Testis (tissue), 3 donors: ENCODE results near the gene CARMIL3. TPM values are rescaled to one million over a fixed set of nuclear protein-coding genes. Genes with fewer than 3 reads are reported as not detected.

Source experiments
- DNase-seq: peaks from one replicate; pipeline ENCODE4 v3.0.0-alpha.2; 2019
- H3K27ac ChIP-seq, 2 donors: fragments of 200-600 bp; sonication (generic); one replicate each; pipeline ENCODE4 v1.5.1; 2019
- H3K27me3 ChIP-seq: fragments of 200-600 bp; sonication (generic); one replicate; pipeline ENCODE4 v1.5.1; 2019
- H3K36me3 ChIP-seq: fragments of 200-600 bp; sonication (generic); one replicate; pipeline ENCODE4 v1.5.1; 2017; ENCODE audit warnings: low read depth; ENCODE audit errors: missing control alignments
- H3K4me1 ChIP-seq: fragments of 200-600 bp; sonication (generic); one replicate; pipeline ENCODE4 v1.5.1; 2019
- H3K4me3 ChIP-seq, 2 donors: fragments of 200-600 bp; sonication (generic); one replicate each; pipeline ENCODE4 v1.5.1; 2017 to 2019
- H3K9me3 ChIP-seq: fragments of 200-600 bp; sonication (generic); one replicate; pipeline ENCODE4 v1.5.1; 2017
- POLR2A ChIP-seq: fragments of 450-650 bp; IDR thresholded peaks from one replicate; pipeline ENCODE4 v1.6.1; 2017; ENCODE audit warnings: antibody characterized with exemption, mild to moderate bottlenecking, moderate library complexity
- WGBS, 2 donors: methylation state at CpG; one replicate each; pipeline ENCODE4 v1.1.5; 2018; 5-methylcytosine and 5-hydroxymethylcytosine counted together
- intact Hi-C: fragments of 100-400 bp; cut with DNase I; formaldehyde crosslinking; loops from one replicate; pipeline ENCODE4 v1.15.1; 2023; ENCODE audit warnings: low total_unique reads
- polyA plus RNA-seq: library from polyadenylated mRNA; stranded (reverse); fragments of 350-450 nt; fragmentation: Illumina TruSeq; extraction: RNeasy Lipid Tissue Mini Kit (QIAGEN cat#74804); gene quantifications from one replicate; pipeline ENCODE4 v1.2.3, GENCODE V29; 2014; ENCODE audit warnings: low read depth, low replicate concordance; ENCODE audit not compliant: insufficient read depth
- total RNA-seq, 2 donors: library from RNA; depleted of rRNA; stranded (reverse); fragments of >200 nt; gene quantifications; one replicate each; pipeline ENCODE4 v1.2.3, GENCODE V29; 2016
- TF ChIP-seq, protein P1 (sequence below), 3 experiments: fragments of 450-650 bp in 2 of 3; fragments of 200-600 bp in 1 of 3; sonication (generic) in 1 of 3; IDR thresholded peaks; one replicate each; pipeline ENCODE4 v1.5.1; 2016 to 2019; ENCODE audit warnings: antibody characterized with exemption in 3 of 3, mild to moderate bottlenecking in 2 of 3, moderate library complexity in 1 of 3

Gene CARMIL3
- total and polyA plus RNA-seq, 3 donors from 2014 or later: 6.8 to 8.6 (median 7.7) TPM

DNA sequence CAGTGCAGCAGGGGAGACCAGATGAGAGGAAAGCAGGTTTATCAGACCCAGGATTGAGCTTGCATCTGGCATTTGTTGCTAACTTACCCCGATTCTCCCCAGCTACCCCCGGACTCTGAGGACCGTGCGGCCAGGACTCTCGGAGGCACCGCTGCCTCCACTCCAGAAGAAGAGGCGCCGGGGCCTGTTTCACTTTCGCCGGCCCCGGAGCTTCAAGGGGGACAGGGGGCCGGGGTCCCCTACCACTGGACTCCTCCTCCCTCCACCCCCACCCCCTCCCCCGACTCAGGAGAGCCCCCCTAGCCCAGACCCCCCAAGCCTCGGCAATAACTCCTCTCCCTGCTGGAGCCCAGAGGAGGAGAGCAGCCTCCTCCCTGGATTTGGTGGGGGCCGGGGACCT lies 13.0 kb downstream of the CARMIL3 start:
- Histone ChIP-seq H3K27ac (no peak overlapping the region), H3K36me3 (no peaks in the 10 kb centered on the region), H3K27me3 (no peaks in the 10 kb centered on the region), H3K9me3 (no peaks in the 10 kb centered on the region), H3K4me1 (no peaks in the 10 kb centered on the region), H3K4me3 (no peak overlapping the region)
- intact Hi-C loops: no loop called here
- DNase-seq: no peak
- WGBS, 2 donors: 88 to 92% methylated on average over 12 to 15 of the region's 15 CpGs
- TF ChIP-seq, protein P1, sequence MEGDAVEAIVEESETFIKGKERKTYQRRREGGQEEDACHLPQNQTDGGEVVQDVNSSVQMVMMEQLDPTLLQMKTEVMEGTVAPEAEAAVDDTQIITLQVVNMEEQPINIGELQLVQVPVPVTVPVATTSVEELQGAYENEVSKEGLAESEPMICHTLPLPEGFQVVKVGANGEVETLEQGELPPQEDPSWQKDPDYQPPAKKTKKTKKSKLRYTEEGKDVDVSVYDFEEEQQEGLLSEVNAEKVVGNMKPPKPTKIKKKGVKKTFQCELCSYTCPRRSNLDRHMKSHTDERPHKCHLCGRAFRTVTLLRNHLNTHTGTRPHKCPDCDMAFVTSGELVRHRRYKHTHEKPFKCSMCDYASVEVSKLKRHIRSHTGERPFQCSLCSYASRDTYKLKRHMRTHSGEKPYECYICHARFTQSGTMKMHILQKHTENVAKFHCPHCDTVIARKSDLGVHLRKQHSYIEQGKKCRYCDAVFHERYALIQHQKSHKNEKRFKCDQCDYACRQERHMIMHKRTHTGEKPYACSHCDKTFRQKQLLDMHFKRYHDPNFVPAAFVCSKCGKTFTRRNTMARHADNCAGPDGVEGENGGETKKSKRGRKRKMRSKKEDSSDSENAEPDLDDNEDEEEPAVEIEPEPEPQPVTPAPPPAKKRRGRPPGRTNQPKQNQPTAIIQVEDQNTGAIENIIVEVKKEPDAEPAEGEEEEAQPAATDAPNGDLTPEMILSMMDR (IDR thresholded peaks at IDR 0.05): no peak
- TF ChIP-seq POLR2A: no peak

DNA sequence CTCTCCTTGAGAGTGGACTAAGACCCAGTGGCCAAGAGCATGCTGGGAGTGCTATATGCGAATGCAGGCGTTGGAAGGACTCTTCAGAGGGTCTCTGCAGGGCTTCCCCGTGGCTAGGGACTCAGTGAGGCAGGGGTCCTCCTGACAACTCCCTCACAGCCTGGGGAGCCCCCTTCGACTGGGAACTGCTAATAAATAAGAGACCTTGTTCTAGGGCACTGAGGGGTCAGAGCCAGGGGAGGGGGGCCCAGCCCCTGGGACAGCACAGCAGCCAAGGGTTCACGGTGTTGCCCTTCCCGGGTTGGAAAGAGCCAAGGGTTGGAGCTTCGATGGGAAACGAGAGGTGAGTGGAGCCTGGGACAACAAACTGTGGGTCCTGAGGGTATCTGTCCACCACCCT lies 13.6 kb downstream of the CARMIL3 start:
- WGBS, 2 donors: 74 to 94% methylated on average over 4 to 8 of the region's 8 CpGs
- no peak overlapping the region for H3K27ac ChIP-seq
- no peaks in the 10 kb centered on the region for H3K36me3 ChIP-seq
- intact Hi-C loops: no loop called here
- TF ChIP-seq, protein P1 (IDR thresholded peaks at IDR 0.05): no peak
- TF ChIP-seq POLR2A: no peak
- no peaks in the 10 kb centered on the region for H3K4me1 ChIP-seq
- H3K9me3 ChIP-seq: no peaks in the 10 kb centered on the region
- no peaks in the 10 kb centered on the region for H3K27me3 ChIP-seq
- DNase-seq: no peak
- no peak overlapping the region for H3K4me3 ChIP-seq

DNA sequence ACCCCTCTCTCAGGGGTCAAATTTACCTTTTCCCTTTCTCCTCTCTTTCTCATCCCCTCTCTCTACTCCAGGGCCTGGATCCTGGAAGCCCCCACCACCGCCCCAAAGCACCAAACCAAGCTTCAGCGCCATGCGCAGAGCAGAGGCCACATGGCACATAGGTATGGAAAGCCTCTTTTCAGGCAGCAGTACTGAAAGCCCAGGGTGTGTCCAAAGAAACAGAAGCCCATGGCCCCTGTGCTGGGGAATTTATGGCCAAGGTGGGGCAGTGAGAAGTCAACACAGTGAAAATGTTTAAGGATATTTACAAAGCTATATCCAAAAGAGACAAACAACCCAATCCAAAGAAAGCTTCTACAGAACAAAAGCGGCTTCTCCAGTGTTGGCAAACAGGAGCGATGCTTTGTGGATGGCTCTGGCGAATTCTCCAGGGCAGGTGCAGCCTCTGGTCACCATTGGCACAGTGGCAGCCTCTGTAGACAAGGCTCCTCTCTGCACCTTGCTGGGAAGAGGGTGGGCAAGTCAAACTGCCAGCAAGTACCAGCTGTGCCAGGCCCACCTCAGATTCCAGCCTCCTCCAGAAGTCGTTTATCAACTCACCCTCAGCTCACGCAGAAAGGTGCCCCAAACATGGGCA lies 14.8 kb downstream of the CARMIL3 start:
- H3K4me1 ChIP-seq: no peaks in the 10 kb centered on the region
- WGBS, 2 donors: 92 to 95% methylated on average over 8 of the region's 8 CpGs
- intact Hi-C loops: no loop called here
- H3K36me3 ChIP-seq: no peaks in the 10 kb centered on the region
- H3K9me3 ChIP-seq: no peaks in the 10 kb centered on the region
- no peaks in the 10 kb centered on the region for H3K27me3 ChIP-seq
- H3K4me3 ChIP-seq: no peak overlapping the region
- no peak for DNase-seq
- TF ChIP-seq, protein P1 (IDR thresholded peaks at IDR 0.05): no peak
- TF ChIP-seq POLR2A: no peak
- no peak overlapping the region for H3K27ac ChIP-seq

DNA sequence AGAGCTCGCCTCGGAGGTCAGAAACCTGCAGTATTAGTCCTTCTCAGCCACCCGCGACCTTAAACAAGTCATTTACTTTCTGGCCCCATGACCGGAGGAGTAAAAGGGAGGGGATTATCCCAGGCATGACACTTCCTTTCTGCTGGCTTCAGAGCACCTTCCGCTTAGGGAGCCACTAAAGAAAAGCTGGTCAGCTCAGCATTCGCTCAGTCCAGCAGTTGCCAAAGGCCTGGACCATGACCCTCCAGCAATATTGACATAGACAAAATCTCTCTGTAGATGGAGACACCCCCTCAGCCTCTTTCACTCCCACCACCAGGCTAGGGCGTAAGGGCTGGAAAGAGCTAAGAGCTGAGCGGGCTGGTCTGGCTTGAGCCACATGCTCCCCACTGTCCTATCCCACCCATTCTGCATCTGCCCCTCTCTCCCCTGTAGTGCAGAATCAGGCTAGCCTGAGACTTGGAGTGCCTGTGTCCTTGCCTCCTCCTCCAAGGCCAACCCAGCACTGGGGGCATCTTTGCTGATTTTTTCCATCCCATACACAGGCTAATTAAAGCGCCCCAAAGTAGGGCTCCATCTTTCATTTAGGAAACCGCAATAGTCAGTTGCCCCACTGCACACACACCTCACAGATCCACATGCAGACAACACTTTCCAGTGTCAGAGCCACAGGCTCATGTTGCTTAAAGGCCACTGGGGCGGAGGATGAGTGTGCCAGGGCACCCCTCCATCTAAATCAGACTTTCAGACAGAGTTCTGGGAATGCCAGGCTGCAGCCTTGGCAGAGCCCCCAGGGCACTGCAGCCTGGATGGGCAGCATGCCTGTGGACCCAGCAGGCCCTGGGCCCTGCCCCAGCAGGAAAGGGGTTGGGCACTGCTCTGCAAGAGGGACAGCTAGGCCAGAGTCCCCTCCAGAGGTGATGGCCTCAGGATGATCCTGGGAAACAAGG lies 15.6 kb downstream of the CARMIL3 start:
- DNase-seq: no peak
- H3K4me3 ChIP-seq: no peak overlapping the region
- no peak overlapping the region for H3K27ac ChIP-seq
- H3K36me3 ChIP-seq: no peaks in the 10 kb centered on the region
- H3K9me3 ChIP-seq: no peaks in the 10 kb centered on the region
- intact Hi-C loops: no loop called here
- 91 to 94% methylated on average over 12 of the region's 12 CpGs for WGBS, 2 donors
- H3K4me1 ChIP-seq: no peaks in the 10 kb centered on the region
- H3K27me3 ChIP-seq: no peaks in the 10 kb centered on the region
- TF ChIP-seq, protein P1 (IDR thresholded peaks at IDR 0.05): no peak
- TF ChIP-seq POLR2A: no peak
